Psoas muscle (tissue), 8 donors: ENCODE results near the gene ACP3. TPM values are rescaled to one million over a fixed set of nuclear protein-coding genes. Genes with fewer than 3 reads are reported as not detected.

Experiments used
- ATAC-seq, 4 donors: fragments of 200-7000 bp; cut with Tn5 transposase; one replicate each; pipeline ENCODE4 v1.9.1; 2020; ENCODE audit warnings: moderate library complexity in 3 of 4, mild to moderate bottlenecking in 2 of 4
- DNase-seq, 2 donors: peaks; one replicate each; pipeline ENCODE4 v3.0.0-alpha.2; 2020
- H3K27ac ChIP-seq: fragments of 200-600 bp; one replicate; pipeline ENCODE4 v1.8.0; 2022
- H3K27me3 ChIP-seq, 3 donors: fragments of 200-600 bp in 1 of 3; one replicate each; pipeline versions ENCODE4 v1.6.1 to v1.8.0; 2013 to 2022; ENCODE audit warnings: low read length in 2 of 3, mild to moderate bottlenecking in 2 of 3, moderate library complexity in 1 of 3; ENCODE audit not compliant: insufficient read depth in 3 of 3
- H3K36me3 ChIP-seq, 2 donors: fragments of 200-600 bp in 1 of 2; one replicate each; pipeline versions ENCODE4 v1.6.1 to v1.8.0; 2013 to 2022; ENCODE audit warnings: low read depth in 1 of 2, mild to moderate bottlenecking in 1 of 2, moderate library complexity in 1 of 2; ENCODE audit not compliant: insufficient read depth in 1 of 2
- H3K4me1 ChIP-seq: fragments of 200-600 bp; one replicate; pipeline ENCODE4 v1.8.0; 2022
- H3K4me3 ChIP-seq: fragments of 200-600 bp; one replicate; pipeline ENCODE4 v1.8.0; 2022; ENCODE audit warnings: mild to moderate bottlenecking
- H3K9me3 ChIP-seq: fragments of 200-600 bp; one replicate; pipeline ENCODE4 v1.8.0; 2022
- CTCF ChIP-seq: fragments of 200-600 bp; IDR thresholded peaks from one replicate; pipeline ENCODE4 v1.8.0; 2022; ENCODE audit warnings: antibody characterized with exemption
- WGBS, 3 donors: extraction: QIAGEN DNeasy Blood & Tissue Kit; methylation state at CpG; one replicate each; pipeline versions ENCODE4 v1.1.6 to v1.1.7; 2013; 5-methylcytosine and 5-hydroxymethylcytosine counted together
- intact Hi-C, 2 donors: fragments of 100-400 bp; cut with DNase I; formaldehyde crosslinking; loops; one replicate each; pipeline versions ENCODE4 v1.11.0 to v1.14.2; 2022
- polyA plus RNA-seq, 3 donors: library from polyadenylated mRNA; stranded (reverse); fragments of 200-250 nt; gene quantifications; one replicate each; pipeline ENCODE4 v1.2.3, GENCODE V29; 2013
- total RNA-seq, 4 donors: library from RNA; stranded (reverse); fragmentation: NEBNext Ultra II Directional in 2 of 4; extraction: Animal tissue kit (Norgen Biotek cat#: 25700) in 2 of 4; gene quantifications; one replicate each; pipeline versions ENCODE4 v1.2.1 to v1.2.4, GENCODE V29; 2021 to 2023
- donor health status: healthy with polysubstance abuse.
- donor health status: DM: no; HTN: no; CAD: no; lungs with moderate emphysema.
- donor health status: Bipolar disorder and iron deficiency.
- donor health status: healthy.
- donor health status: DM: yes; HTN: yes; CAD: no.
- donor health status: DM: no; HTN: no; CAD: no.
- donor health status: DM: no; HTN: no; CAD: no.
- donor health status: DM: yes; HTN: yes; CAD: no.

The ACP3 gene
- total and polyA plus RNA-seq, 7 donors, result 0.04 to 0.86 (median 0.09) TPM; not detected in 1

- no peaks in the 10 kb centered on the region for H3K27me3 ChIP-seq
- ATAC-seq (no peak), DNase-seq (no peak)
- H3K9me3 ChIP-seq, result no peaks in the 10 kb centered on the region
- H3K27ac ChIP-seq, result no peak overlapping the region
- H3K4me3 ChIP-seq, result no peak overlapping the region
- H3K36me3 ChIP-seq, result no peaks in the 10 kb centered on the region
- TF ChIP-seq CTCF, result no peak
- intact Hi-C loops, result loop anchor here (5.0 to 10.0 kb wide), 2 partner anchors 92 to 310 kb away; partner anchors contain the start of gene CPNE4 (in 2 of the 2)
- peaks cover 8% of the 10 kb centered on the region for H3K4me1 ChIP-seq
Observed at GRCh38 chr3:132344666-132345280, 27.6 kb downstream of the ACP3 start.

GRCh38 chr3:132346841-132347736, 29.9 kb downstream of the ACP3 start:
- intact Hi-C loops, result loop anchor here (10.0 kb wide), 1 partner anchor 312 kb away; the partner anchor contains the start of gene CPNE4 (in 2 of the 2)
- H3K4me3 ChIP-seq, result no peak overlapping the region
- H3K27ac ChIP-seq, result no peak overlapping the region
- ATAC-seq (peak in 3 of 4 donors; percentile 36 to 57 (median 53)), DNase-seq (no peak)
- H3K36me3 ChIP-seq, result no peaks in the 10 kb centered on the region
- no peak for TF ChIP-seq CTCF
- WGBS, 3 donors, result 50 to 61% (median 51%) methylated on average over 5 of the region's 5 CpGs
- no peaks in the 10 kb centered on the region for H3K9me3 ChIP-seq
- H3K4me1 ChIP-seq, result peaks cover 8% of the 10 kb centered on the region
- no peaks in the 10 kb centered on the region for H3K27me3 ChIP-seq

GRCh38 chr3:132347811-132348210, 30.6 kb downstream of the ACP3 start:
- intact Hi-C loops, result loop anchor here (10.0 kb wide), 1 partner anchor 313 kb away; the partner anchor contains the start of gene CPNE4 (in 2 of the 2)
- no peak for TF ChIP-seq CTCF
- Histone ChIP-seq H3K4me3 (no peak overlapping the region), H3K4me1 (peaks cover 8% of the 10 kb centered on the region), H3K9me3 (no peaks in the 10 kb centered on the region), H3K27me3 (no peaks in the 10 kb centered on the region), H3K36me3 (no peaks in the 10 kb centered on the region), H3K27ac (no peak overlapping the region)
- WGBS, 3 donors, result 31 to 82% (median 48%) methylated on average over 1 of the region's 1 CpG
- no peak for DNase-seq
- ATAC-seq, result no peak

- DNase-seq (no peak), ATAC-seq (no peak)
- H3K36me3 ChIP-seq, result no peaks in the 10 kb centered on the region
- H3K4me3 ChIP-seq, result no peak overlapping the region
- no peak overlapping the region for H3K27ac ChIP-seq
- peaks cover 8% of the 10 kb centered on the region for H3K4me1 ChIP-seq
- 96 to 100% (median 100%) methylated on average over 1 of the region's 1 CpG for WGBS, 3 donors
- no peak for TF ChIP-seq CTCF
- H3K27me3 ChIP-seq, result no peaks in the 10 kb centered on the region
- H3K9me3 ChIP-seq, result no peaks in the 10 kb centered on the region
- intact Hi-C loops, result loop anchor here (10.0 kb wide), 1 partner anchor 314 kb away; the partner anchor contains the start of gene CPNE4 (in 2 of the 2)
Observed at GRCh38 chr3:132348531-132348930, 31.3 kb downstream of the ACP3 start.
